Lower leg skin (tissue), 4 donors: Measurements from ENCODE around the gene FLOT1. TPM values are rescaled to one million over a fixed set of nuclear protein-coding genes. Genes with fewer than 3 reads are reported as not detected.

ENCODE experiments used
- DNase-seq, 2 donors: peaks; one replicate each; pipeline ENCODE4 v3.0.0-alpha.2; 2019; ENCODE audit warnings: low spot score in 2 of 2
- H3K4me3 ChIP-seq: fragments of 200-600 bp; sonication (generic); 2 replicates; pipeline ENCODE4 v1.5.1; 2017; ENCODE audit warnings: mild to moderate bottlenecking, low read depth; ENCODE audit not compliant: poor library complexity, severe bottlenecking
- CTCF ChIP-seq, 3 donors: fragments of 450-650 bp; IDR thresholded peaks; one replicate each; pipeline ENCODE4 v1.5.1; 2016; ENCODE audit warnings: antibody characterized with exemption in 3 of 3, mild to moderate bottlenecking in 3 of 3, moderate library complexity in 2 of 3
- POLR2A ChIP-seq, 2 donors: fragments of 450-650 bp; IDR thresholded peaks; one replicate each; pipeline ENCODE4 v1.6.1; 2016 to 2017; ENCODE audit warnings: antibody characterized with exemption in 2 of 2, mild to moderate bottlenecking in 1 of 2, moderate library complexity in 1 of 2
- WGBS, 2 donors: methylation state at CpG; one replicate each; pipeline ENCODE4 v1.1.5; 2018; 5-methylcytosine and 5-hydroxymethylcytosine counted together
- intact Hi-C: fragments of 100-400 bp; cut with DNase I; formaldehyde crosslinking; loops from one replicate; pipeline ENCODE4 v1.15.0; 2023; ENCODE audit warnings: low total_unique reads
- total RNA-seq, 4 donors: library from RNA; depleted of rRNA; stranded (reverse); fragments of >200 nt; gene quantifications; one replicate each; pipeline ENCODE4 v1.1.0, GENCODE V29; 2016

The FLOT1 gene
- total RNA-seq, 4 donors from 2014 or later = 40.2 to 64.1 (median 42.5) TPM

GRCh38 chr6:30711758-30712380, 30.6 kb downstream of the FLOT1 start:
- WGBS, 2 donors = 85 to 93% methylated on average over 1 of the region's 1 CpG
- DNase-seq = no peak
- intact Hi-C loops = no loop called here
- no peak overlapping the region for H3K4me3 ChIP-seq
- no peak for TF ChIP-seq POLR2A (IDR thresholded peaks at IDR 0.05)
- no peak for TF ChIP-seq CTCF (IDR thresholded peaks at IDR 0.05)

- no peak for DNase-seq
- H3K4me3 ChIP-seq = no peak overlapping the region
- TF ChIP-seq POLR2A (IDR thresholded peaks at IDR 0.05) (no peak), CTCF (IDR thresholded peaks at IDR 0.05) (no peak)
- WGBS, 2 donors = 97 to 100% methylated on average over 2 of the region's 2 CpGs
- intact Hi-C loops = no loop called here
Observed at GRCh38 chr6:30709101-30709868, 33.2 kb downstream of the FLOT1 start.

GRCh38 chr6:30707281-30707850, 35.1 kb downstream of the FLOT1 start:
- intact Hi-C loops = no loop called here
- DNase-seq = no peak
- WGBS, 2 donors = 72 to 78% methylated on average over 6 of the region's 6 CpGs
- TF ChIP-seq POLR2A (IDR thresholded peaks at IDR 0.05) = no peak
- TF ChIP-seq CTCF (IDR thresholded peaks at IDR 0.05) = no peak
- H3K4me3 ChIP-seq = no peak overlapping the region

- WGBS, 2 donors = 85 to 92% methylated on average over 4 of the region's 4 CpGs
- DNase-seq = no peak
- H3K4me3 ChIP-seq = no peak overlapping the region
- intact Hi-C loops = no loop called here
- TF ChIP-seq CTCF (IDR thresholded peaks at IDR 0.05) (no peak), POLR2A (IDR thresholded peaks at IDR 0.05) (no peak)
Observed at GRCh38 chr6:30705620-30706019, 36.9 kb downstream of the FLOT1 start.

- intact Hi-C loops = no loop called here
- 96 to 97% methylated on average over 4 of the region's 4 CpGs for WGBS, 2 donors
Observed at GRCh38 chr6:30703821-30704220, 38.7 kb downstream of the FLOT1 start.

More at GRCh38 chr6:30703821-30704220, 38.7 kb downstream of the FLOT1 start:
- DNase-seq = no peak
- TF ChIP-seq POLR2A (IDR thresholded peaks at IDR 0.05) = no peak
- no peak for TF ChIP-seq CTCF (IDR thresholded peaks at IDR 0.05)
- no peak overlapping the region for H3K4me3 ChIP-seq
